ENCODE data around the gene RRH.
A peak's percentile ranks its signal among the peaks of the same experiment; 100 is the strongest.

Gene RRH

GRCh38 chr4:109821185-109821584, 6.6 kb upstream of the RRH start:
- DNase-seq: no peak
- Histone ChIP-seq H3K27ac (ENCODE audit: low read length) (no peak overlapping the region), H3K4me3 (ENCODE audit: low read depth in 1 of 2, low read length in 2 of 2) (no peak overlapping the region), H2AFZ (ENCODE audit: low read depth, low read length) (no peak overlapping the region), H3K79me2 (ENCODE audit: insufficient read depth, low read length) (peaks cover 38% of the 10 kb centered on the region), H3K27me3 (ENCODE audit: insufficient read depth, low read length, poor library complexity) (no peaks in the 10 kb centered on the region), H3K9me3 (ENCODE audit: insufficient read depth, low read length, severe bottlenecking) (no peaks in the 10 kb centered on the region), H3K9ac (ENCODE audit: low read depth, low read length) (no peak overlapping the region), H3K4me2 (ENCODE audit: insufficient read depth, low read length) (no peak overlapping the region), H4K20me1 (ENCODE audit: insufficient read depth, low read length) (no peaks in the 10 kb centered on the region; the same call in 1 of the 2 replicates), H3K36me3 (ENCODE audit: insufficient read depth, low read length) (peaks cover 84% of the 10 kb centered on the region), H3K4me1 (ENCODE audit: insufficient read depth, low read length) (peaks cover 20% of the 10 kb centered on the region)
- no peak for ATAC-seq (ENCODE audit: insufficient read depth, low read depth)
- no peak for TF ChIP-seq EZH2 (IDR thresholded peaks at IDR 0.05; ENCODE audit: borderline replicate concordance, low read depth, low read length, severe bottlenecking)
- TF ChIP-seq, protein P1, sequence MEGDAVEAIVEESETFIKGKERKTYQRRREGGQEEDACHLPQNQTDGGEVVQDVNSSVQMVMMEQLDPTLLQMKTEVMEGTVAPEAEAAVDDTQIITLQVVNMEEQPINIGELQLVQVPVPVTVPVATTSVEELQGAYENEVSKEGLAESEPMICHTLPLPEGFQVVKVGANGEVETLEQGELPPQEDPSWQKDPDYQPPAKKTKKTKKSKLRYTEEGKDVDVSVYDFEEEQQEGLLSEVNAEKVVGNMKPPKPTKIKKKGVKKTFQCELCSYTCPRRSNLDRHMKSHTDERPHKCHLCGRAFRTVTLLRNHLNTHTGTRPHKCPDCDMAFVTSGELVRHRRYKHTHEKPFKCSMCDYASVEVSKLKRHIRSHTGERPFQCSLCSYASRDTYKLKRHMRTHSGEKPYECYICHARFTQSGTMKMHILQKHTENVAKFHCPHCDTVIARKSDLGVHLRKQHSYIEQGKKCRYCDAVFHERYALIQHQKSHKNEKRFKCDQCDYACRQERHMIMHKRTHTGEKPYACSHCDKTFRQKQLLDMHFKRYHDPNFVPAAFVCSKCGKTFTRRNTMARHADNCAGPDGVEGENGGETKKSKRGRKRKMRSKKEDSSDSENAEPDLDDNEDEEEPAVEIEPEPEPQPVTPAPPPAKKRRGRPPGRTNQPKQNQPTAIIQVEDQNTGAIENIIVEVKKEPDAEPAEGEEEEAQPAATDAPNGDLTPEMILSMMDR (IDR thresholded peaks at IDR 0.05; ENCODE audit: borderline replicate concordance, extremely low read depth, low read length, poor library complexity, severe bottlenecking): no peak

DNA sequence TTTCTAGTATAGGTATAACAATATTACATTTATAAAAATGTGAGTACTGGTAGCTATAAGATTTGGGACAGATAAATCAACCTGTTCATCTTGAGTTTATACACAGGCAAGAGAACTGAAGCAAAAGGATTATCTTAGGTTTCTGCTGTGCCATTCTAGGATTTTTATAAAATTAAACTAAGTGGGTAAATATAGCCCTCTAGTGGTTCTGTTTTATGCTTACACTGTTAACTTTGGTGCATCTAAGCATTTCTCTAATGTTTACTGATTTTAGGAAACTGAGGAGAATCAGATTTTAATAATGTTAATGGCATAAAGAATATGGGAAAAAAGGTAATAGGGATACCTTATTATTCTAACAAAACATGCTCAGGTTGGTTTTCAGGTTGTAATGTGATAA, 1.1 kb upstream of the RRH start:
- DNase-seq (no peak), ATAC-seq (ENCODE audit: insufficient read depth, low read depth) (peak; percentile 73)
- Histone ChIP-seq H3K27me3 (ENCODE audit: insufficient read depth, low read length, poor library complexity) (no peaks in the 10 kb centered on the region), H3K9ac (ENCODE audit: low read depth, low read length) (no peak overlapping the region), H3K36me3 (ENCODE audit: insufficient read depth, low read length) (peaks cover 37% of the 10 kb centered on the region; the same call in 1 of the 2 replicates), H3K79me2 (ENCODE audit: insufficient read depth, low read length) (no peaks in the 10 kb centered on the region), H3K4me1 (ENCODE audit: insufficient read depth, low read length) (no peaks in the 10 kb centered on the region), H4K20me1 (ENCODE audit: insufficient read depth, low read length) (no peaks in the 10 kb centered on the region), H2AFZ (ENCODE audit: low read depth, low read length) (no peak overlapping the region), H3K4me3 (ENCODE audit: low read depth in 1 of 2, low read length in 2 of 2) (no peak overlapping the region), H3K27ac (ENCODE audit: low read length) (no peak overlapping the region), H3K4me2 (ENCODE audit: insufficient read depth, low read length) (no peak overlapping the region), H3K9me3 (ENCODE audit: insufficient read depth, low read length, severe bottlenecking) (no peaks in the 10 kb centered on the region)
- TF ChIP-seq, protein P1 (IDR thresholded peaks at IDR 0.05; ENCODE audit: borderline replicate concordance, extremely low read depth, low read length, poor library complexity, severe bottlenecking): peak; percentile 65
- no peak for TF ChIP-seq EZH2 (IDR thresholded peaks at IDR 0.05; ENCODE audit: borderline replicate concordance, low read depth, low read length, severe bottlenecking)

DNA sequence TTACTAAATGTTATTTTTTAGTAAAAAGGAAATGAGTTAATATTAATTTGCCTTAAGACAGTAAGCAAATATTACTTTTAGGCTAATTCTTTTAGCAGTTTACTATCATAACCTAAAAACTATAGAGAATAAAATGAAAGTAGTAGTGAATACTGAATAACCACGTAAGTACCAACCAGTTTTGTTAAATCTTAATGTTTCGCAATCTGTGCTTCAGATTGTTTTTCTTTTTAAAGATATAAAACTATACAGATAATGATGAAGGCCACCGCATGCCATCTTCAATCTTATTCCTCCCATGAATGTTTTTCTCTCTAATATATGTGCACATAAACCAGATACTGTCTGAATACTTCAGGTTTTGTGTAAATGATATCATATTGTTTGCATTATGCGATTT, 6.0 kb downstream of the RRH start:
- TF ChIP-seq, protein P1 (IDR thresholded peaks at IDR 0.05; ENCODE audit: borderline replicate concordance, extremely low read depth, low read length, poor library complexity, severe bottlenecking): no peak
- TF ChIP-seq EZH2 (IDR thresholded peaks at IDR 0.05; ENCODE audit: borderline replicate concordance, low read depth, low read length, severe bottlenecking): no peak

GRCh38 chr4:109836985-109837384, 9.2 kb downstream of the RRH start:
- TF ChIP-seq EZH2 (IDR thresholded peaks at IDR 0.05; ENCODE audit: borderline replicate concordance, low read depth, low read length, severe bottlenecking): no peak
- TF ChIP-seq, protein P1 (IDR thresholded peaks at IDR 0.05; ENCODE audit: borderline replicate concordance, extremely low read depth, low read length, poor library complexity, severe bottlenecking): no peak
- H3K36me3 ChIP-seq (ENCODE audit: insufficient read depth, low read length): no peaks in the 10 kb centered on the region
- H3K27me3 ChIP-seq (ENCODE audit: insufficient read depth, low read length, poor library complexity): no peaks in the 10 kb centered on the region
- H3K9ac ChIP-seq (ENCODE audit: low read depth, low read length): no peak overlapping the region
- ATAC-seq (ENCODE audit: insufficient read depth, low read depth) (no peak), DNase-seq (no peak)
- no peak overlapping the region for H3K4me2 ChIP-seq (ENCODE audit: insufficient read depth, low read length)
- H4K20me1 ChIP-seq (ENCODE audit: insufficient read depth, low read length): no peaks in the 10 kb centered on the region
- H3K4me1 ChIP-seq (ENCODE audit: insufficient read depth, low read length): no peaks in the 10 kb centered on the region
- H2AFZ ChIP-seq (ENCODE audit: low read depth, low read length): no peak overlapping the region
- no peaks in the 10 kb centered on the region for H3K79me2 ChIP-seq (ENCODE audit: insufficient read depth, low read length)
- no peak overlapping the region for H3K27ac ChIP-seq (ENCODE audit: low read length)
- no peaks in the 10 kb centered on the region for H3K9me3 ChIP-seq (ENCODE audit: insufficient read depth, low read length, severe bottlenecking)
- no peak overlapping the region for H3K4me3 ChIP-seq (ENCODE audit: low read depth in 1 of 2, low read length in 2 of 2)

More for the DNA sequence above, 6.0 kb downstream of the RRH start:
- H2AFZ ChIP-seq (ENCODE audit: low read depth, low read length): no peak overlapping the region
- no peak overlapping the region for H3K9ac ChIP-seq (ENCODE audit: low read depth, low read length)
- H3K36me3 ChIP-seq (ENCODE audit: insufficient read depth, low read length): no peaks in the 10 kb centered on the region
- H3K4me1 ChIP-seq (ENCODE audit: insufficient read depth, low read length): no peaks in the 10 kb centered on the region
- no peak overlapping the region for H3K4me3 ChIP-seq (ENCODE audit: low read depth in 1 of 2, low read length in 2 of 2)
- H3K27ac ChIP-seq (ENCODE audit: low read length): no peak overlapping the region
- H3K9me3 ChIP-seq (ENCODE audit: insufficient read depth, low read length, severe bottlenecking): no peaks in the 10 kb centered on the region
- H3K79me2 ChIP-seq (ENCODE audit: insufficient read depth, low read length): no peaks in the 10 kb centered on the region
- ATAC-seq (ENCODE audit: insufficient read depth, low read depth): no peak
- H4K20me1 ChIP-seq (ENCODE audit: insufficient read depth, low read length): no peaks in the 10 kb centered on the region
- no peaks in the 10 kb centered on the region for H3K27me3 ChIP-seq (ENCODE audit: insufficient read depth, low read length, poor library complexity)
- DNase-seq: no peak
- no peak overlapping the region for H3K4me2 ChIP-seq (ENCODE audit: insufficient read depth, low read length)
